Measurements from ENCODE around the gene TXNRD2.
A peak's percentile ranks its signal among the peaks of the same experiment; 100 is the strongest.

Gene TXNRD2

DNA sequence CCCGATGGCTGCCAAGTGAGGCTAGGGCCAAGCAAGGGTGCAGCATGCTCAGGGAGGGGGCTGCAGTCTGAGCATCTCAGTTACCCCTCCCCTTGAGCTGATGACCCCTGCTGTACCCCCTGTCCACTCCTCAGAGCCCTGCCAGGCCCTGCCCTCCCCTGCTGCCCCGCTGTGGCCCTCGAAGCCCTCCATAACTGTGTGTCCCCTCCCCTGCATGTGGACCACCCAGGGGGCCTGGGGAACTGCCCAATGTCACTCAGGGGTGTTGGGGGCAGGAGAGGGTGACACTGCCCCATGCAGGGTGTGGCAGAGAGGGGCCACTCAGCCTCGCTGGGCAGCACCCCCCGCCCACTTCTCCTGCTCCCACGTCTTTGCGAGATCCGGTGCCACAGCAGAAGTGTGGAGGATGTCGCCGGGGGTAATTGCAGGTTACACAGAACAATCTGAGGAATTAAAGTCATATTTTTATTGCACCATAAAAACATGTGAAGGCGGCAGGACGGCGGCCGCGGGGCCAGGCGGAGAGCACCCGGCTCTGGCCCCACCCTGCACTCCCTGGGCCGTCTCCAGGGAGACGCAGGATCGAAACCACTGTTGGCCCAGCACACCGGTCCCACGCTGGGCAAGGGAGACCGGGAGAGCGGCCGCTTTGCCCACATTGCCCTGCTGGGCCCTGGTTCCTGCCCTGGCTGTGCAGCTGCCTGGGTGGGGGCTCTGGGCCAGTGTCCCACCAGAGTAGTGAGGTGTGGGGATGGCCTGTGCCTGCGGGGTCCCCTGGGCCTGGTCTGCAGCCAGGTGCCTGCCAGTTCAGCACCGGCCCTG, 68.3 kb downstream of the TXNRD2 start:
- DNase-seq = no peak

DNA sequence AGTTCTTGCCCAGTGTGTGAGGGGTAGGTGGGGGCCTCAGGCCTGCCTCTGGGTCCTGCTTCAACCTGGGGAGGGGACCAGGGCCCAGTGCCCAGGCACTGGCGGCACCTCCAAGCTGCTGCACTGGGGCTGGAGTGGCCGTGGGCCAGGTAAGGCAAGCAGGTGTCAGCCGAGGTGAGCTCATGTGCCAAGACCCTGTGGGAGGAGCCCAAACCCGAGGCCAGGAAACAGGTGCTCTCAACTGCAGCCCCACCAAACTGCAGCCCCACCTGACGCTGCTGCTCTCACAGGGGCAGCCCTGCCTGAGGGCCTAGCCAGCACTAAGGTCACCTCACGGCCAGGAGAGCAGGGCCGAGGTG, 68.9 kb downstream of the TXNRD2 start:
- no peak for DNase-seq

DNA sequence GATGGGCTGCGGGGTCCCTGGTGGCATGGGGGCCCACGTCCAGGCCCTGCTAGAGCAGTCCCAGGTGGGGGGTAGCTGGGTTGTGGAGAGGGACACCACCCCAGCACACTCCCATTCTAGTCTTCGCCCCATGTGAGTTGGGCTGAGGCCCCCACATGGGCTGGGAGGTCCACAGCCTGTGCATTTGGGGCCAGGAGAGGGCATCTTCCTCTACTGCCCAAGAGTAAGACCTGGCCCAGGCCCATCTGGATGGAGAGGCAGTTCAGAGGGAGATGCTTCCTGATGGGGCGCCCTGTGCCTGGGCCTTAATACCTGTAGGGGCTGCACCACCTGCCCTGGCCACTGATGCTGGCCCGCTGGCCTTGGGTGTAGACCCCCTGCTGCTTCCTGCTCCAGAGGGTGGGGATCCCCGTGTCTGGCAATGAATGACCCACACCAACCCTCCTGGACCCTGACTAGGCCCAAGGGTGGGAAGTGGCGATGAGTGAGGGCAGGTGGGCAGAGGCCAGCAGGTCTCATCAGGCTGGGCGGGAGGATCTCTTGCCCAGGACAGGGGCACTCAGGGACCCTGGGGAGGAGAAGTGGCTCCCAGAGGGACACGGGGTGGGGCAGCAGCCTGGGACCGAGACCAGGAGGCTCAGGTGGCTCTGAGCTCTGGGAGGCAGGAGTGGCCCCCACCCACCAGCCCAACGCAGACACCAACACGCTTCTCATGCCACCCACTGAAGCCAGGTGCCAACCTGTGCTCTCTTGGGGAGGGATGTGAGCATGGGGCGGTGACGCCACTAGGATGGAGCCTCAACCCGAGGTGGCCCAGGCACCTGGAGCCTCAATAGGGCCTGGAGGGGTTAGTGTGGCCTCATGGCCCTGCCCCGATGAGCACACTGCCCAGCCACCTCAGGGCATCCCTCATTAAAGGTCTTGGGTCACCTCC, 69.5 kb downstream of the TXNRD2 start:
- no peak for DNase-seq

DNA sequence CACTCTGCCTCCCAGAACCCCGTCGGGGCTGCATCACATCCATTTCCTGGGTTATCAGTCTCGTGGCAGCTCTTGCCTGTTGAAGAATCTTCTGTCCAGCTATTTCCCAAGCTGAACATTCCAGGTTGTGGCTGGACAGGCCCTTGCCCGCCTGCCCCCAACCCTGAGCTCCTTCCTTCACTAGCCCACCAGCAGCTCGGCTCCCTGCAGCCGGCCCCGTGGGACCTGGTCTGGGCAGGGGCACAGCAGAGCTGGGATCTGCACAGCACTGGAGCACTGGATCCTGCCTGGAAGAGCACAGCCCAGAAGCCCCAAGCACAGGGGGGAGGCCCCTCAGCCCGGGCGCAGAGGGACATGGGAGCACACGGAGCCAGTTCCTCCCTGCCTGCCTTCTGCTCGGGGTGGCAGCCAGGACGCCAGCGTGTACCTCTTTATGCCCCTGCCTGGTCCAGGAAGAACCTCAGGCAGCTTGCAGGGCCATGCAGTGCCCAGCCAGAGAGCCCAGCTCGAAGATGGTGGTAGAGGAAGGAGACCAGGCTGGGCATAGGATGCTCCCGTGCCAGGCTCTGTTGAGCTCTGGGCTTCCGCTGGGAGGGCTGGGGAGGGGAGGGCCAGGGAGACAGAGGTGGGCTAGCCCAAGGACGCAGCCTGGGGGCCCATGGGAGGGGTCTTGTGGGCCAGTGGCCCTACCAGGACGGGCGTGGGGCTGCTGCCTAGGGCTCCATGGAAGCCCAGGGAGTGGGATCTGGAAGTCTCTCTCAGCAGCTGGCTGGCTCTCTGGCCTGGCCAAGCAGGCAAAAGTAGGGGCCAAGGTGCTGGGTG, 70.4 kb downstream of the TXNRD2 start:
- DNase-seq = no peak

DNA sequence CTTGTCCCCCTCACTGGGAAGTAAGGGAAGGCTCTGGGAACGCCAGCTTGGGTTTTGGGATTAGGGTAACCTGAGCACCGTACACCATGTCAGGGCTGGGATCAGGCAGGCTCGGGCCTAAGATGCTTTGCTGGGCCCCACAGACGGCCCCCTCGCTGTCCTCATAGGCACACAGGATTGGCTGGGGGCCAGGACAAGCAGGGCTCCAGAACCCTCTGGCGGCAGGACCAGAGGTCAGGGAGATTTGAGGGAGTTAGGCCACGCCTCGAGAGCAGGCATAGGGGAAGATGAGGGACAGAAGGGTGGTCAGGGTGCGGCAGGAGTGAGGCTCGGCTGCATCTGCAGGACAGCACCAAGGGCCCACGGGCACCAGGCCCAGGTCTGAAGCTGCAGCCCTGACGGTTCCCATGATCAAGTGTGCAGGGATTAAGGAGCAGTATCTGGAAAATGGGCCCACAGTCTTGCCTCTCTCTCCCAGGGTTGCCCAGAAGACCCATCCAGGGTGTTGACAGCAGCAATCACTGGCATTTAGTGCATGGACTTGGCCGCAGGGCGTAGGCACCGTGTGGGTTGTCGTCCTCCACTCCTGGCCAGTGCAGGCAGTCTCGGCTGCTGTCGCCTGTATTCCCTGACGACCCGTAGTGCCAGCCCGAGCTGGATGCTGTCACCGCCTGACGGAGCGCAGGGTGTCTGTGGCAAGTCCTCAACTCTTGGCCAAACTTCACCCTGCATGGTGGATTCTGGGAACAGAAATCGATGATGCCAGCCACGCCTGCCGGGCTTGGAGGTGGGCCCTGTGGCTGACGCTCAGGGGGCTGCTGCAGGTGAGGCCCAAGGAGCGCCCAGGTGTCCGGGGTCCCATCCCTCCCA, 71.2 kb downstream of the TXNRD2 start:
- DNase-seq = no peak

DNA sequence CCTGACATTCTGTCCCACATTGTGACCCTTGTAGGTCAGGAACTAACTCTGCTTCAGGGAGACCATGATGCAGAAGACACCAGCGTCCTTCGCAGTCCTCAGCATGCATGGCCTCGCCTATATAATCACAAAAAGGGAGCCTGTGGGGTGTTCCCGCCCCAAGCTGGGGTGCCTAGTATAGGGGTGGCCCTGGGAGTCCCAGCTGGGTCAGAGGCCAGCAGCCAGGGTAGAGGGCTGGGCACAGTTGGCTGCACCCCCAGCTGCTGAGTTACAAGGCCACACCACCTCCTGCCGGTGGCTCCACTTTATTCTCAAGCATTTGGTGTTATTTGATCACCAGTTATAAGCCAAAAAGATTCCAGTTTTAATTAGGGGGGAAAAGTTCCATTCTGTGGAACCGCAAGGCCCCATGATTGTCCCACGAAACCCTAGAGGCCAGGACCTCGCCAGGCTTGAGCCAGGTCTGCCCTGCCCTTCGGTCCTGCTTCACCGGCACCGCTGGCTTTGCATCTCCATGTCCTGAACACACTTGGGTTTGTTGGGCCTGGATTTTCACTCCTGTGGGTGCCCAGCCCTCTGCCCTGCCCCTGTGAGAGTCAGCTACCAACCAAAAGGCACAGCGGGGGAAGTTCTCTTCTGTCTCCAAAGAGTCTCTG, 72.0 kb downstream of the TXNRD2 start:
- no peak for DNase-seq

DNA sequence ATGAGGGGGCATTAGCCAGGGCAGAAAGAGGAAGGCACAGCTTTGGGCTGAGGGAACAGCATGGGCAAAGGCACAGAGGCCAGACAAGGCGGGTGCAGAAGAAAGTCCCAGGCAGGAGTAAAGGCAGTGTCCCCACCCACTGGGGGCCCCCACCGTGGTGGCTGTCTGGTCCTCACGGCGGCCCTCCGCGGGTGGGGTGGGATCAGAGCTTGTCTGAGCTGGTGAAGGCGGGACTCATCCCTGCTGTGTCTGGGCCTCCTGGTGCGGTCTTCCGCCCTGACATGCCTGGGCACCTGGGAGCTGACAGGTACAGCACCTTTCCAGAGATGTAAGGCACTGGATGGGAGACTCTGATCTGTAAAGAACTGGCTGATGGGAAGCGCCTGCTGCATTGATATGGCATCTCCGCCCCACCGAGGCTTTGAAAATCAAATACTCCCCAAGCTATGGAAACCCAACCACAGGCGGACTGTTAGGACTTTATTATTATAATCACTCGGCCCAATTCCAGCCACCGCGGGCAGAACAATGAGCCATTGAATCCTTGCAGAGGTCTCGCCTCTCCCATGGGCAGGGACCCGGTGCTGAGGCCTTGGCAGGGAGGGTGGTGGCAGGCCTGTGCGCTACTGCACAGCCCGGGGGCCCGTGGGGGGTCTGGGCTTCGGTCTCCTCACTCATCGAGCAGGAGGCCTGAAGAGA, 72.7 kb downstream of the TXNRD2 start:
- no peak for DNase-seq

DNA sequence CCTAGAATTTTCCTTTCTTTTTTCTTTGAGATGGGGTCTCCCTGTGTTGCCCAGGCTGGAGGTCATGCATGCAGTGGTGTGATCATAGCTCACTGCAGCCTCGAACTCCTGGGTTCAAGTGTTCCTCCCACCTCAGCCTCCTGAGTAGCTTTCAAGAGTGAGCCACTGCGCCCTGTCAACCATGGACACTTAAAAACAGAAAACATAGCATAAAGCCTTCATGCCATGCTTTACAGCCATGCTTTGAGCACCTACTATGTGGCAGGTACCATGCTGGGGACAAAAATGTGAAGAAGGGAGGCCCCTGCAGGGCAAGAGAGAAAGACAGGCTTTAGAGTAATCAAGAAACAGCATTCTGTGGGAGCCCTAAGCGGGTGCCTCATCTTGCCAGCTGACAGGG, 73.3 kb downstream of the TXNRD2 start:
- no peak for DNase-seq

DNA sequence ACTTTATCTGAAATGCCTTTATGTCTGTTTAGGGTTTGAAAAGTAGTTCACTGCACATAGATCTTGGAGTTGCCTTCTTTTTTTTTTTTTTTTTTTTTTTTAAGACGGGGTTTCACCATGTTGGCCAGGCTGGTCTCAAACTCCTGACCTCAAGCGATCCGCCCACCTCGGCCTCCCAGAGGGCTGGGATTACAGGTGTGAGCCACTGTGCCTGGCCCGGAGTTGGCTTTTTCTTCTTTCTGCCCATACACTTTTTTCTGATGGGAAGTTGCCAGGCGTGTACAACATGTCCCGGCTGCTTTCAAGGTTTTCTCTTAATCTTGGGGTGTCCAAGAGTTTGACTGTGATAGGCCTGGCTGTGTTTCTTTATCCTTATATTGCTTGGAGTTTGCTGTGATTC, 74.0 kb downstream of the TXNRD2 start:
- no peak for DNase-seq

DNA sequence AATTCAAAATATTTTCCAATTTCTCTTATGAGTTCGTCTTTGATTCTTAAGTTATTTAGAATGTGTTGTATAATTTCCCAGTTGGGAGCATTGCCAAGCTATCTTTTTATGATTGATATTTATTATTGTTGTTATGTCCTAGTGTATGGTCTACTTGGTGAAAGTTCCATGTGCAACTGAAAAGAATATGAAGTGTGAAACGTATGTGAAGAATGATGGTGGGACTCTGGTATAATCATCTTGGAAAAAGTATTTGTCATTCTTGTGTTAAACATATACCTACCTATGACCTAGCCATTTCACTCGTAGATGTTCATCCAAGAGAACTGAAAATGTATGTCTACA, 75.0 kb downstream of the TXNRD2 start:
- no peak for DNase-seq

DNA sequence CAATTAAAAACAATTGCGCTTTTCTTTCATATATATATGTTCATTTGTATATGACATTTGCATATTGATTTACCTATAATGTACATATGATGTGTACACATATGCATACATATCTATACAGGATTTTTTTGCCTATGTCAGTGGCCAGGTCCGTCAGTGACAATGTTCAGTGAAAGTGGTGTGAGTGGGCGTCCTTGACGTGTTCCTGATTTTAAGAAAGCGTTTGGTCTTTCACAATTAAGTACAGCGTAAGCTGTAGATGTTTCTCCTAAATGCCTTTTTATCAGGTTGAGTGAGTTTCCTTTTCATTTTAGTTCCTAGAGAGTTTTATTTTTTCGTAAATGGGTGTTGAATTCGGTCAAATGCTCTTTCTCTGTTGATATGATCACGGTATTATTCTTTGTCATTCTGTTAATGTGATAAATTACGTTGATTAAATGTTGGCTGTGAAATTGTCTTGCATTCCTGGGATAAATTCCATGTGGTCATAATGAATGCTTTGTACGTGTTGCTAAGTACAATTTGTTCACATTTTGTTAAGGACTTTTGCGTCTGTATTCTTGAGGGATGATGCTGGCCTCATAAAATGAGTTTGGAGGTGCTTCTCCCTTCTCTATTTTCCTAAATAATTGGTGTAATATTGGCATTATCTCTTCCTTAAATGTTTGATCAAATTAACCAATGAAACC, 76.3 kb downstream of the TXNRD2 start:
- DNase-seq = no peak

DNA sequence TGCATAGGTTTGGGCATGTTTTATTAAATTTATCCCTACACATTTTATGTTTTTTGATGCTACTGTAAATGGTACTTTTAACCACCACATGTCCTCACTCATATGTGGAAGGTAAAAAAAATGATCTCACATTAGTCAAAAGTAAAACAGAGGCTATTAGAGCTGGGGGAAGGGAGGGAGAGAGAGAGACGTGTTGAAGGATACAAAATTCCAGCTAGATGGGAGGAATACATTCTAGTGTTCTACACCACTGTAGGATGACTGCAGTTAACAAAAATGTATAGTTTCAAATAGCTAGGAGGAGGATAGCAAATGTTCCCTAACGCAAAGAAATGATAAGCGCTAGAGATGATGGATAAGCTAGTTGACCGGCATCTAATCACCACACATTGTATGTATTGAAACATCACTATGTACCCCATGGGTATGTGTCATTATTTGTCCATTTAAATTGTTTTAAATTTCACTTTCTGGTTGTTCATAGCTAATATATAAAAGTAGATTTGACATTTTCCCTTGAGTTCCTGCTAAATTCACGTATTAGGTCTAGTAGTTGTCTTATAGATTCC, 77.0 kb downstream of the TXNRD2 start:
- DNase-seq = no peak

DNA sequence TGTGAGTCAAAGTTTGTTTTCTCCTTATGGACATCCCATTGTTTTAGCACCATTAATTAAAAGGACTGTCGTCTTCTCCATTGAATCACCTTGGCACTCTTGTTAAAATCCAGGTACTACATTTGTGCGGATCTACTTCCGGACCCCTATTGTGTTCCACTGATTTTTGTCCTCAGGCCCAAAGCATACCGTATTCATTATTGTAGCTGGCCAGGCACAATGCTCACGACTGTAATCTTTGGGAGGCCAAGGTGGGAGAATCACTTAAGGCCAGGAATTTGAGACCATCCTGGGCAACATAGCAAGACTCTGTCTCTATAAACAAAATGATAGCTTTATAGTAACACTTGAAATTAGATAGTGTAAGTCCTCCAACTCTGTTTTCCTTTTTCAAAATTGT, 78.0 kb downstream of the TXNRD2 start:
- DNase-seq = no peak

DNA sequence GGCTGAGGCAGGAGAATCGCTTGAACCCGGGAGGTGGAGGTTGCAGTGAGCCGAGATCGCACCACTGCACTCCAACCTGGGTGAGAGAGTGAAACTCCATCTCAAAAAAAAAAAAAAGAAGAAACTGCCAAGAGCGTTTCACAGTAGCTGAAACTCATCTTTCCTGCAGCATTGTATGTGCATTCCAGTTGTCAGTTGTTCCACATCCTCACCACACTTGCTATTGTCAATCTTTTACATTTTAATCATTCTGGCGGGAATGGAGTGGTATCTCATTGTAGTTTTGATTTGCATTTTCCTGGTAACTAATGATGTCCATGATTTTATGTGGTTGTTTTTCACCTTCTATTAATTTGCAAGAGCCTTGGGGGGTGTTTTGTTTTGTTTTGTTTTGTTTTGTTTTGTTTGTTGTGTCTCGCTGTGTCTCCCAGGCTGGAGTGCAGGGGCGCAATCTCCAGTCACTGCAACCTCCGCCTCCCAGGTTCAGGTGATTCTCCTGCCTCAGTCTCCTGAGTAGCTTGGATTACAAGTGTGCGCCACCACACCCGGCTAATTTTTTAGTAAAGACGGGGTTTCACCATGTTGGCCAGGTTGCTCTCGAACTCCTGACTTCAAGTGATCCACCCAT, 78.9 kb downstream of the TXNRD2 start:
- DNase-seq = no peak

DNA sequence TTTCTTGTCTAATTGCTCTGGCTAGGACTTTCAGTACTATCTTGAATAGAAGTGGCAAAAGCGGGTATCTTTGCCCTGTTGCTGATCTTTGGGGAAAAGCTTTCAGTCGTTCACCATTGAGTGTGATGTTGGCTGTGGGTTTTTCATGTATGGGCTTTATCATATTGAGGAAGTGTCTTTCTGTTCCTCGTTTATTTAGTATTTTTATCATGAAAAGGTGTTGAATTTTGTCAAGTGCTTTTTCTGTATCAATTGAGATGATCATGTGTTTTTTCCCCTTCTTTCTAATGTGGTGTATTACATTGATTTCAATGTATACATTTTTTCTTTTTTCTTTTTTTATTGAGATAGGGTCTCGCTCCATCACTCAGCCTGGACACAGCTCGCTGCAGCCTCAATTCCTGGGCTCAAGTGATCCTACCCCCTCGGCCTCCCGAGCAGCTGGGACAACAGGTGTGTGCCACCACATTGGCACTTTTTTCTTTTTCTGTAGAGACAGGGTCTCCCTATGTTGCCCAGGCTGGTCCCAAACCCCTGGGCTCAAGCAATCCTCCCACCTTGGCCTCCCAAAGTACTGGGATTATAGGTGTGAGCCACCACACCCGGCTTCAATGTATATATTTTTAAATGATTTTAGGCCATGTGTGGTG, 81.6 kb downstream of the TXNRD2 start:
- DNase-seq = no peak

DNA sequence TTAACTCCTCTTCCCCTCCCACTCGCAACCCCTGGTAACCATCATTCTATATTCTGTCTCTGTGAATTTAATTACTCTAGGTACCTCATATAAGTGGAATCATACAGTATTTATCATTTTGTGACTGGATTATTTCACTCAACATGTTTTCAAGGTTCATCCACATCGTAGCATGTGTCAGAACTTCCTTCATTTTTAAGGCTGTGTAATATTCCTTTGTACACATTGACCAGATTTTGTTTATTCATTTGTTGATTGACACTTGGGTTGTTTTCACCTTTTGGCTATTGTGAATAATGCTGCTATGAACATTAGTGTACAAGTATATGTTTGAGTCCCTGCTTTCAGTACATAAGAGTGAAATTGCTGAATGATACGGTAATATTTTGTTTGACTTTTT, 84.2 kb downstream of the TXNRD2 start:
- DNase-seq = no peak

DNA sequence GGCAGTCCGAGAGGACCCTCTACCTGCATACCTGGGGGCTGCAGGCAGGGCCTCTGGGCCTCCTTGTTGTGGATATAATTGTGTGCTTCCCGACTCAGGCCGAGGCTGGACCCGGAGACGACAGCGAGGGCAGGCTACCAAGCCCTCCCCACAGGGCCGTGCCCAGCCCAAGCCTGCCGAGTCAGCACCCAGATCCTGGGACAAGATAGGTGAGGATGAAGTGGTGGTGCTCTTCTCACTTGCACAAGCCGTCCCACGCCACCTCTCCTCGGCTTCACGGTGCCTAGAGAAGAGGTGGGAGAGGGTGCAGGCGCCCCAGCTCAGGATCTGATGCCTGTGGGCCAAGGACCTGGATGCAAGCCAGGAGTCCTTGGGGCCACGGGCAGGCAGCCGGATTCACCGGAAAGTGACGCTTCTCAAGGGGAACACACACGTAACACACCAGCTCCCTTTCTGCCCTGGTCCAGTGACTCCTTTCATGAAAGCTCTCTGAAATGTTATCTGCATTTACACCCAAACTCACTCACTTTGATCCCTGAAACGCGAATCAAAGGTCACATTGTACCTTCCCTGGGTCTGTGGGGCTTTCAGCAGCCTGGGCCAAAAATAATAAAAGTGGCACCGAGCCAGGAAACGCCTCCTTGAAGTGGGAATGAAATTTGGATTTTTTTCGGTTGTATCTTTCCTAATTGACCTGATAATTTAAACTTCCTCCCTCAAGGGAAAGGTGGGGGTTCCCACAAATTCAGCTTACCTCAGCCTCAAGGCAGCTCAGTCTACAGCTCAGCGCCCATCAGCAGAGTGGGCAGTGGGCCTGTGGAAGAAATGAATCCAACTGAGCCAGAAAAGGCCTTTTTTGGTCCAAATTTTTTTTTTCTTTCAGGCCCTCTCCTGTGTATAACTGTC, 85.9 kb downstream of the TXNRD2 start:
- DNase-seq = peak; percentile 89
